A673 (cell line): ENCODE measurements around the gene MAST4.
A peak's percentile ranks its signal among the peaks of the same experiment; 100 is the strongest.

ENCODE experiments used
- CTCF ChIP-seq: fragments of 300-800, 200-600 bp; sonication (generic); conservative IDR thresholded peaks from 2 replicates; pipeline ENCODE4 v1.5.1; 2017; ENCODE audit warnings: low read depth, mild to moderate bottlenecking, antibody characterized with exemption, low read length, moderate library complexity, mixed read lengths
- EZH2 ChIP-seq: fragments of 200-600 bp; sonication (generic); IDR thresholded peaks from 2 replicates; pipeline ENCODE4 v1.6.1; 2017; ENCODE audit warnings: borderline replicate concordance, low read depth, mild to moderate bottlenecking, mixed read lengths, antibody characterized with exemption, low read length; ENCODE audit not compliant: poor library complexity, severe bottlenecking

DNA sequence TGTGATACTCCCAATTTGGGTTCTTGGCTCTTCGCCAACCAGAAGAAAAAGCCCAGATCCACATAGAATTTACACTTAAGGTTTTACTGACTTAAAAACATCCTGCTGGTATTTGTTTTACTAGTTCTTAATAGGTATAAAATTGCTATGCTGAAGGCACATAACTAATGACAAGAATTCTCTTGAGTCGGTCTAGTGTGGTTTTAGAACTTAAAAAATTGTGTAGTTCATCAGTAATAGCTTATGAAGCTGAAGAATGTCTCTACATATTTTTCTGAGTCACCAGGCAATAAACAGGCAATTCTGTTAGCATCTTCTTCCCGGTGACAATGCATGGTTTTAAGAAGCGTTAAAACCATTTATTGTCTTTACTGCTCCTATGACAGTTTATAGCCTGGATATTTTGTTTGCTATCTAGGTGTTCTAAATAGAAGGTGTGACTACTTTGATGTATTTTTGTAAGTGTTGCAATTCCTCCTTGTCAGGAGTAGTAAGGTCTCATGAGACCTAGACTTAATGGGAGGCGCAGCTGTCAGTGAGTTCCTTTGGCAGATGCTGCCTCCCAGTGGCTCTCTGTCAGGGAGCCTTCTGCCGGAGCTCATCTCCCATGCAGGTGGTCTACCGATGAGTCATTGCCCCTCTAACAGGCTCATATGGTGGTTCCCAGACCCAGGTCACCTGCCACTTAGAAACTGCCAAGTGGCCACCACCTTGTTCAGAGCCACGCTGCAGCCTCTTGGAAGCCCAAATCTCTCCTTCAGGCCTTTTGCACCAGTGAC lies 173.8 kb downstream of the MAST4 start:
- peak; percentile 57 for TF ChIP-seq CTCF
- no peak for TF ChIP-seq EZH2
